OCI-LY1 (cell line): ENCODE measurements around the gene UROC1.

Source experiments
- EZH2 ChIP-seq: fragments of 200-600 bp; sonication (generic), shearing (Covaris generic); IDR thresholded peaks from 2 replicates; pipeline ENCODE4 v1.8.0; 2017; ENCODE audit warnings: borderline replicate concordance, mixed run types, mild to moderate bottlenecking, antibody characterized with exemption, low read length, moderate library complexity, mixed read lengths
- TF ChIP-seq, protein P1 (sequence below): fragments of 200-600 bp; sonication (generic), shearing (Covaris generic); IDR thresholded peaks from 2 replicates; pipeline ENCODE4 v1.5.1; 2017; ENCODE audit warnings: mild to moderate bottlenecking, antibody characterized with exemption, low read length, moderate library complexity, mixed read lengths

DNA sequence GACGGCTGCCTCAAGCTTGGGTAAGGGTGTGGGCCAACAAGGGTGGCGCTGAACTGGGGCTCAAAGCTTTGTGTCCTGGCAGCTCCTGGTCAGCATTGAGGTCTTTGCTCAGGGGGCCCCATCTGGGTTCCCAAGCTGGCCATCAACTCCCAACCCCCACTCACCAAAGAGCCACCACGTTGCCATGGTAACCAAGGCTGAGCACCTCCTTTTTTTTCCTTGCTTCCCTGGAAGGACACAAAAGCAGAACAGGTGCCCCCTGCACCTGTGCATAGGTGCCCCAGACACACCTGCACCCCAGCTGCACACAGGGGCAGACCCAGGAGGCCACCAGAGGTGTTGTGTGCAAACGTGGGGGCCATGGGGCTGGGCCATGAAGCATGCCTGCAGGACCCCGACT, 16.5 kb downstream of the UROC1 start:
- TF ChIP-seq, protein P1, sequence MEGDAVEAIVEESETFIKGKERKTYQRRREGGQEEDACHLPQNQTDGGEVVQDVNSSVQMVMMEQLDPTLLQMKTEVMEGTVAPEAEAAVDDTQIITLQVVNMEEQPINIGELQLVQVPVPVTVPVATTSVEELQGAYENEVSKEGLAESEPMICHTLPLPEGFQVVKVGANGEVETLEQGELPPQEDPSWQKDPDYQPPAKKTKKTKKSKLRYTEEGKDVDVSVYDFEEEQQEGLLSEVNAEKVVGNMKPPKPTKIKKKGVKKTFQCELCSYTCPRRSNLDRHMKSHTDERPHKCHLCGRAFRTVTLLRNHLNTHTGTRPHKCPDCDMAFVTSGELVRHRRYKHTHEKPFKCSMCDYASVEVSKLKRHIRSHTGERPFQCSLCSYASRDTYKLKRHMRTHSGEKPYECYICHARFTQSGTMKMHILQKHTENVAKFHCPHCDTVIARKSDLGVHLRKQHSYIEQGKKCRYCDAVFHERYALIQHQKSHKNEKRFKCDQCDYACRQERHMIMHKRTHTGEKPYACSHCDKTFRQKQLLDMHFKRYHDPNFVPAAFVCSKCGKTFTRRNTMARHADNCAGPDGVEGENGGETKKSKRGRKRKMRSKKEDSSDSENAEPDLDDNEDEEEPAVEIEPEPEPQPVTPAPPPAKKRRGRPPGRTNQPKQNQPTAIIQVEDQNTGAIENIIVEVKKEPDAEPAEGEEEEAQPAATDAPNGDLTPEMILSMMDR = no peak
- TF ChIP-seq EZH2 = no peak
